GM12878 (cell line): ENCODE data around the gene RAB4B. TPM values are rescaled to one million over a fixed set of nuclear protein-coding genes. Genes with fewer than 3 reads are reported as not detected.

Source experiments
- BCL11A ChIP-seq: IDR thresholded peaks from 2 replicates; pipeline ENCODE4 v1.6.1; 2011; ENCODE audit warnings: low read depth, low read length
- CREM ChIP-seq: IDR thresholded peaks from 2 replicates; pipeline ENCODE4 v1.6.1; 2014; ENCODE audit warnings: antibody characterized with exemption, low read depth
- IKZF2 ChIP-seq, 2 experiments: fragments of 450-650 bp; IDR thresholded peaks; 2 replicates each; pipeline ENCODE4 v1.6.1; 2017; ENCODE audit warnings: mild to moderate bottlenecking in 2 of 2, moderate library complexity in 2 of 2
- POLR2A ChIP-seq: IDR thresholded peaks from 2 replicates; pipeline ENCODE4 v1.6.1; 2011; ENCODE audit warnings: low read depth, mild to moderate bottlenecking, low read length
- POU2F2 ChIP-seq: IDR thresholded peaks from 3 replicates; pipeline ENCODE4 v1.6.1; 2011; ENCODE audit warnings: low read depth, mild to moderate bottlenecking, low read length, borderline replicate concordance
- RAD51 ChIP-seq: fragments of 450-650 bp; IDR thresholded peaks from 2 replicates; pipeline ENCODE4 v1.6.1; 2016; ENCODE audit warnings: moderate library complexity, mild to moderate bottlenecking, inconsistent platforms
- SMC3 ChIP-seq: IDR thresholded peaks from 2 replicates; pipeline ENCODE4 v1.6.1; 2011; ENCODE audit warnings: low read length, improper control_type of control experiment, borderline replicate concordance
- TCF7 ChIP-seq: IDR thresholded peaks from 2 replicates; pipeline ENCODE4 v1.6.1; 2014; ENCODE audit warnings: antibody characterized with exemption, borderline replicate concordance
- WRNIP1 ChIP-seq: IDR thresholded peaks from 2 replicates; pipeline ENCODE4 v1.6.1; 2011; ENCODE audit warnings: low read depth, low read length, improper control_type of control experiment, borderline replicate concordance
- ZNF217 ChIP-seq: fragments of 450-650 bp; IDR thresholded peaks from 2 replicates; pipeline ENCODE4 v1.6.1; 2017; ENCODE audit warnings: antibody characterized with exemption, mild to moderate bottlenecking
- polyA plus RNA-seq, 11 experiments: library from polyadenylated mRNA; depleted of rRNA in 4 of 11; unstranded in 6 of 11; stranded (reverse) in 5 of 11; fragments of >200 nt; fragmentation: Nextera tagmentation in 4 of 11; fragmentation: Illumina TruSeq in 1 of 11; extraction: Ambion mirVana in 4 of 11; extraction: Trizol in 1 of 11; gene quantifications; 1 replicate in 1 of 11; 2 replicates in 10 of 11; pipeline versions ENCODE4 v1.2.1 to v1.2.3, GENCODE V29; 2011 to 2016; ENCODE audit warnings: inconsistent platforms in 2 of 11, missing spikeins in 2 of 11, low read depth in 1 of 11
- total RNA-seq, 4 experiments: library from RNA; depleted of rRNA in 3 of 4; stranded (reverse); fragments of >200 nt in 3 of 4; fragmentation: Illumina TruSeq in 1 of 4; extraction: Trizol in 1 of 4; gene quantifications; 2 replicates each; pipeline versions ENCODE4 v1.2.1 to v1.2.3, GENCODE V29; 2013 to 2021
- TF ChIP-seq, protein P1 (sequence below): fragments of 450-650 bp; formaldehyde crosslinking; IDR thresholded peaks from 2 replicates; pipeline ENCODE4 v1.5.0; 2022; ENCODE audit warnings: mild to moderate bottlenecking, missing genetic modification characterization
- TF ChIP-seq, protein P2 (sequence below): IDR thresholded peaks from 2 replicates; pipeline ENCODE4 v1.6.1; 2011; ENCODE audit warnings: borderline replicate concordance, low read depth, mild to moderate bottlenecking, moderate library complexity, mixed read lengths, low read length; ENCODE audit not compliant: insufficient read depth; ENCODE audit errors: extremely low read length
- TF ChIP-seq, protein P3 (sequence below): fragments of 150-350 bp; IDR thresholded peaks from 2 replicates; pipeline ENCODE4 v1.6.1; 2016; ENCODE audit warnings: low read depth, low read length
- TF ChIP-seq, protein P4 (sequence below): fragments of 450-650 bp; IDR thresholded peaks from 2 replicates; pipeline ENCODE4 v1.6.1; 2018; ENCODE audit warnings: mild to moderate bottlenecking, low read depth, moderate library complexity; ENCODE audit not compliant: partially characterized antibody
- TF ChIP-seq, protein P5 (sequence below): fragments of 450-650 bp; IDR thresholded peaks from 2 replicates; pipeline ENCODE4 v1.6.1; 2016; ENCODE audit warnings: mild to moderate bottlenecking

The RAB4B gene
- total and polyA plus RNA-seq, 10 of the 15 experiments (the other 5 are each of a cell fraction or from before 2014, with no cell fraction given): 0.60 to 51.5 (median 27.7) TPM

DNA sequence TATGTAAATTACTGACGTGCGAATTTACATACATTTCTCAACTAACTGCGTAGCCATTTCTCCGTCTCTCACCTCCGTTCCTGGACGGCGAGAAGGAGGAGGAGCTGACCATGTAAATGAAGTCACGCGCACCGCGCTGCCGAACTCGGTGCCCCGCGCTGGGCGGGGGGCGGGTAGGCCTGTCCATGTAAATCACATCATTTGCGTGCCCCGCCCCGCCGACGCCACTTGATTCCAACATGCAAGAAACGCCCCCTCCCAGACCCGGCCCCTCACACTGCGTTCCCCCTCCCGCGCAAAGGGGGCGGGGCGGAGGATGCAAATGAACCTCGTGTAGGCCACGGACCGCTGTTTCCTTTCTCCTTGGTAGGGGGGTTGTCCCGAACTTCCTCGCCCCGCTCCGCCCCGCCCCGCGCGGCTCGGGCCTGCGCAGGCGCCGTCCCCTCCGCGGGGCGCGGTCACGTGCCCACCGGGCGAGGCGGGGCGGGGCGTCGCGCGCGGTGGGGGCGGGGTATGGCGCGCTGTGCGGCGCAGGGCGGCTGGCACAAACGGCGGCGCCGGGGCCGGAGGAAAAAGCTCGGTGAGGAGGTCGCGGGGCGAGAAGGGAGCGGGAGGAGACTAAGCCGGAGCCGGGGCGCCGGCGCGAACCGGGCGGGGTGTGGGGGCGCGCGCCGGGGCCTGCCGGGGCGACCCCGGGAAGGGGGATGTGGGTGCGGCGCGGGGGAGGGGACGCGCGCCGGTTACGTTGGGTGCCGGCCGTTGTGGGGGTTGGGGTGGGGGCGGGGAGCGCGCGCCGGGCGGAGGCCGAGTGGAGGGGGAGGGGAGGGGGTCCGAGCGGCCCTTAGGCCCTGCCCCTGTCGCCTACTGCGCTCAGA is 20.9 kb downstream of the RAB4B start, which contains the start of gene EGLN2 (continued):
- TF ChIP-seq, protein P1, sequence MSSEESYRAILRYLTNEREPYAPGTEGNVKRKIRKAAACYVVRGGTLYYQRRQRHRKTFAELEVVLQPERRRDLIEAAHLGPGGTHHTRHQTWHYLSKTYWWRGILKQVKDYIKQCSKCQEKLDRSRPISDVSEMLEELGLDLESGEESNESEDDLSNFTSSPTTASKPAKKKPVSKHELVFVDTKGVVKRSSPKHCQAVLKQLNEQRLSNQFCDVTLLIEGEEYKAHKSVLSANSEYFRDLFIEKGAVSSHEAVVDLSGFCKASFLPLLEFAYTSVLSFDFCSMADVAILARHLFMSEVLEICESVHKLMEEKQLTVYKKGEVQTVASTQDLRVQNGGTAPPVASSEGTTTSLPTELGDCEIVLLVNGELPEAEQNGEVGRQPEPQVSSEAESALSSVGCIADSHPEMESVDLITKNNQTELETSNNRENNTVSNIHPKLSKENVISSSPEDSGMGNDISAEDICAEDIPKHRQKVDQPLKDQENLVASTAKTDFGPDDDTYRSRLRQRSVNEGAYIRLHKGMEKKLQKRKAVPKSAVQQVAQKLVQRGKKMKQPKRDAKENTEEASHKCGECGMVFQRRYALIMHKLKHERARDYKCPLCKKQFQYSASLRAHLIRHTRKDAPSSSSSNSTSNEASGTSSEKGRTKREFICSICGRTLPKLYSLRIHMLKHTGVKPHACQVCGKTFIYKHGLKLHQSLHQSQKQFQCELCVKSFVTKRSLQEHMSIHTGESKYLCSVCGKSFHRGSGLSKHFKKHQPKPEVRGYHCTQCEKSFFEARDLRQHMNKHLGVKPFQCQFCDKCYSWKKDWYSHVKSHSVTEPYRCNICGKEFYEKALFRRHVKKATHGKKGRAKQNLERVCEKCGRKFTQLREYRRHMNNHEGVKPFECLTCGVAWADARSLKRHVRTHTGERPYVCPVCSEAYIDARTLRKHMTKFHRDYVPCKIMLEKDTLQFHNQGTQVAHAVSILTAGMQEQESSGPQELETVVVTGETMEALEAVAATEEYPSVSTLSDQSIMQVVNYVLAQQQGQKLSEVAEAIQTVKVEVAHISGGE (CRISPR knock-in tag): no peak
- TF ChIP-seq, protein P2, sequence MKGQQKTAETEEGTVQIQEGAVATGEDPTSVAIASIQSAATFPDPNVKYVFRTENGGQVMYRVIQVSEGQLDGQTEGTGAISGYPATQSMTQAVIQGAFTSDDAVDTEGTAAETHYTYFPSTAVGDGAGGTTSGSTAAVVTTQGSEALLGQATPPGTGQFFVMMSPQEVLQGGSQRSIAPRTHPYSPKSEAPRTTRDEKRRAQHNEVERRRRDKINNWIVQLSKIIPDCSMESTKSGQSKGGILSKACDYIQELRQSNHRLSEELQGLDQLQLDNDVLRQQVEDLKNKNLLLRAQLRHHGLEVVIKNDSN: peak; percentile 92
- TF ChIP-seq ZNF217: no peak
- TF ChIP-seq WRNIP1: no peak
- no peak for TF ChIP-seq SMC3
- no peak for TF ChIP-seq IKZF2 (IDR thresholded peaks at IDR 0.05)
- peak; percentile 91; the same call in 2 of the 3 replicates for TF ChIP-seq POU2F2
- TF ChIP-seq, protein P3, sequence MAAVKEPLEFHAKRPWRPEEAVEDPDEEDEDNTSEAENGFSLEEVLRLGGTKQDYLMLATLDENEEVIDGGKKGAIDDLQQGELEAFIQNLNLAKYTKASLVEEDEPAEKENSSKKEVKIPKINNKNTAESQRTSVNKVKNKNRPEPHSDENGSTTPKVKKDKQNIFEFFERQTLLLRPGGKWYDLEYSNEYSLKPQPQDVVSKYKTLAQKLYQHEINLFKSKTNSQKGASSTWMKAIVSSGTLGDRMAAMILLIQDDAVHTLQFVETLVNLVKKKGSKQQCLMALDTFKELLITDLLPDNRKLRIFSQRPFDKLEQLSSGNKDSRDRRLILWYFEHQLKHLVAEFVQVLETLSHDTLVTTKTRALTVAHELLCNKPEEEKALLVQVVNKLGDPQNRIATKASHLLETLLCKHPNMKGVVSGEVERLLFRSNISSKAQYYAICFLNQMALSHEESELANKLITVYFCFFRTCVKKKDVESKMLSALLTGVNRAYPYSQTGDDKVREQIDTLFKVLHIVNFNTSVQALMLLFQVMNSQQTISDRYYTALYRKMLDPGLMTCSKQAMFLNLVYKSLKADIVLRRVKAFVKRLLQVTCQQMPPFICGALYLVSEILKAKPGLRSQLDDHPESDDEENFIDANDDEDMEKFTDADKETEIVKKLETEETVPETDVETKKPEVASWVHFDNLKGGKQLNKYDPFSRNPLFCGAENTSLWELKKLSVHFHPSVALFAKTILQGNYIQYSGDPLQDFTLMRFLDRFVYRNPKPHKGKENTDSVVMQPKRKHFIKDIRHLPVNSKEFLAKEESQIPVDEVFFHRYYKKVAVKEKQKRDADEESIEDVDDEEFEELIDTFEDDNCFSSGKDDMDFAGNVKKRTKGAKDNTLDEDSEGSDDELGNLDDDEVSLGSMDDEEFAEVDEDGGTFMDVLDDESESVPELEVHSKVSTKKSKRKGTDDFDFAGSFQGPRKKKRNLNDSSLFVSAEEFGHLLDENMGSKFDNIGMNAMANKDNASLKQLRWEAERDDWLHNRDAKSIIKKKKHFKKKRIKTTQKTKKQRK: no peak
- peak; percentile 75 for TF ChIP-seq RAD51
- no peak for TF ChIP-seq TCF7
- TF ChIP-seq CREM: peak; percentile 61
- TF ChIP-seq BCL11A: no peak
- TF ChIP-seq, protein P4, sequence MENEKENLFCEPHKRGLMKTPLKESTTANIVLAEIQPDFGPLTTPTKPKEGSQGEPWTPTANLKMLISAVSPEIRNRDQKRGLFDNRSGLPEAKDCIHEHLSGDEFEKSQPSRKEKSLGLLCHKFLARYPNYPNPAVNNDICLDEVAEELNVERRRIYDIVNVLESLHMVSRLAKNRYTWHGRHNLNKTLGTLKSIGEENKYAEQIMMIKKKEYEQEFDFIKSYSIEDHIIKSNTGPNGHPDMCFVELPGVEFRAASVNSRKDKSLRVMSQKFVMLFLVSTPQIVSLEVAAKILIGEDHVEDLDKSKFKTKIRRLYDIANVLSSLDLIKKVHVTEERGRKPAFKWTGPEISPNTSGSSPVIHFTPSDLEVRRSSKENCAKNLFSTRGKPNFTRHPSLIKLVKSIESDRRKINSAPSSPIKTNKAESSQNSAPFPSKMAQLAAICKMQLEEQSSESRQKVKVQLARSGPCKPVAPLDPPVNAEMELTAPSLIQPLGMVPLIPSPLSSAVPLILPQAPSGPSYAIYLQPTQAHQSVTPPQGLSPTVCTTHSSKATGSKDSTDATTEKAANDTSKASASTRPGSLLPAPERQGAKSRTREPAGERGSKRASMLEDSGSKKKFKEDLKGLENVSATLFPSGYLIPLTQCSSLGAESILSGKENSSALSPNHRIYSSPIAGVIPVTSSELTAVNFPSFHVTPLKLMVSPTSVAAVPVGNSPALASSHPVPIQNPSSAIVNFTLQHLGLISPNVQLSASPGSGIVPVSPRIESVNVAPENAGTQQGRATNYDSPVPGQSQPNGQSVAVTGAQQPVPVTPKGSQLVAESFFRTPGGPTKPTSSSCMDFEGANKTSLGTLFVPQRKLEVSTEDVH: no peak
- peak; percentile 83 for TF ChIP-seq POLR2A
- TF ChIP-seq, protein P5, sequence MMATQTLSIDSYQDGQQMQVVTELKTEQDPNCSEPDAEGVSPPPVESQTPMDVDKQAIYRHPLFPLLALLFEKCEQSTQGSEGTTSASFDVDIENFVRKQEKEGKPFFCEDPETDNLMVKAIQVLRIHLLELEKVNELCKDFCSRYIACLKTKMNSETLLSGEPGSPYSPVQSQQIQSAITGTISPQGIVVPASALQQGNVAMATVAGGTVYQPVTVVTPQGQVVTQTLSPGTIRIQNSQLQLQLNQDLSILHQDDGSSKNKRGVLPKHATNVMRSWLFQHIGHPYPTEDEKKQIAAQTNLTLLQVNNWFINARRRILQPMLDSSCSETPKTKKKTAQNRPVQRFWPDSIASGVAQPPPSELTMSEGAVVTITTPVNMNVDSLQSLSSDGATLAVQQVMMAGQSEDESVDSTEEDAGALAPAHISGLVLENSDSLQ: peak; percentile 80
